HepG2 (cell line): ENCODE results near the gene TRDN. TPM values are rescaled to one million over a fixed set of nuclear protein-coding genes. Genes with fewer than 3 reads are reported as not detected.

Experiments
- ATAC-seq: fragments of 200-7000 bp; cut with Tn5 transposase; 3 replicates; pipeline ENCODE4 v1.9.1; 2020; ENCODE audit warnings: mild to moderate bottlenecking, moderate library complexity
- BruUV-seq: library from RNA; stranded (reverse); fragments of 400-500 nt; replicated peaks from 2 replicates; lab custom pipeline; 2021; lab: Mats Ljungman, UMichigan
- CTCF ChIA-PET: fragments of 300-600 bp; formaldehyde crosslinking; extraction: SDS; loops from one replicate; lab custom pipeline; 2021; ENCODE audit warnings: low total read pairs, inconsistent platforms, low intra/inter-chr PET ratio; lab: Yijun Ruan, JAX
- POLR2A ChIA-PET: fragments of 350-600 bp; sonication (Branson Sonifier 250); formaldehyde crosslinking; loops from one replicate; lab custom pipeline; 2020; ENCODE audit warnings: antibody characterized with exemption, inconsistent platforms; lab: Yijun Ruan, JAX
- DNase-seq: peaks from one replicate; pipeline ENCODE4 v3.0.0-alpha.2; 2015; ENCODE audit warnings: low spot score
- FAIRE-seq: peaks from 3 replicates; lab custom pipeline; 2011; peaks lifted over from hg19 to GRCh38; lab: Jason Lieb, UNC
- H2AFZ ChIP-seq: one replicate; pipeline ENCODE4 v1.6.1; 2011; ENCODE audit warnings: low read length, inconsistent platforms
- H3K27ac ChIP-seq: fragments of 300-600 bp; 3 replicates; pipeline ENCODE4 v1.8.0; 2011; ENCODE audit warnings: mixed run types, mild to moderate bottlenecking, mixed read lengths, low read length, inconsistent platforms; ENCODE audit not compliant: insufficient read depth; ENCODE audit errors: extremely low read length
- H3K27me3 ChIP-seq, 2 experiments: fragments of 200-600 bp in 1 of 2; 2 replicates in 1 of 2; 3 replicates in 1 of 2; pipeline versions ENCODE4 v1.6.0 to v1.8.0; 2011; ENCODE audit warnings: low read length in 2 of 2, mild to moderate bottlenecking in 2 of 2, moderate library complexity in 2 of 2, inconsistent platforms in 1 of 2; ENCODE audit not compliant: insufficient read depth in 2 of 2, control insufficient read depth in 1 of 2
- H3K36me3 ChIP-seq, 2 experiments: fragments of 200-600 bp in 1 of 2; replicated peaks in 1 of 2; 2 replicates in 1 of 2; 3 replicates in 1 of 2; pipeline versions ENCODE4 v1.5.1 to v1.8.0; 2011; ENCODE audit warnings: low read length in 2 of 2, inconsistent platforms in 1 of 2; ENCODE audit not compliant: insufficient read depth in 2 of 2, control insufficient read depth in 1 of 2
- H3K4me1 ChIP-seq: 2 replicates; pipeline ENCODE4 v1.5.1; 2012; ENCODE audit warnings: low read length, inconsistent platforms; ENCODE audit not compliant: insufficient read depth
- H3K4me2 ChIP-seq: 2 replicates; pipeline ENCODE4 v1.6.0; 2011; ENCODE audit warnings: low read depth, low read length, inconsistent platforms
- H3K4me3 ChIP-seq, 3 experiments: fragments of 200-600 bp in 1 of 3; sonication (generic), shearing (Covaris generic) in 1 of 3; replicated peaks in 1 of 3; 2 replicates each; pipeline ENCODE4 v1.5.1; 2011 to 2016; ENCODE audit warnings: low read length in 3 of 3, inconsistent platforms in 2 of 3, low read depth in 2 of 3, mild to moderate bottlenecking in 2 of 3, control low read depth in 1 of 3, mixed read lengths in 1 of 3; ENCODE audit not compliant: insufficient read depth in 1 of 3
- H3K79me2 ChIP-seq: one replicate; pipeline ENCODE4 v1.6.1; 2011; ENCODE audit warnings: low read length, inconsistent platforms; ENCODE audit not compliant: insufficient read depth
- H3K9ac ChIP-seq: 2 replicates; pipeline ENCODE4 v1.6.0; 2011; ENCODE audit warnings: mild to moderate bottlenecking, low read depth, low read length, inconsistent platforms; ENCODE audit not compliant: insufficient read depth
- H3K9me3 ChIP-seq: 2 replicates; pipeline ENCODE4 v1.5.1; 2012; ENCODE audit warnings: mild to moderate bottlenecking, low read length
- H4K20me1 ChIP-seq: 2 replicates; pipeline ENCODE4 v1.6.0; 2011; ENCODE audit warnings: inconsistent platforms, mild to moderate bottlenecking, low read length, moderate library complexity; ENCODE audit not compliant: insufficient read depth
- KLF12 ChIP-seq: sonication (generic); formaldehyde crosslinking; IDR thresholded peaks from 2 replicates; pipeline ENCODE4 v1.4.0; 2020; ENCODE audit warnings: missing genetic modification reagents, borderline replicate concordance
- NFKBIZ ChIP-seq: IDR thresholded peaks from 2 replicates; pipeline ENCODE4 v1.6.1; 2018; ENCODE audit warnings: missing genetic modification reagents, missing compliant biosample characterization
- PAX8 ChIP-seq: sonication (generic); formaldehyde crosslinking; IDR thresholded peaks from 2 replicates; pipeline ENCODE4 v1.8.0; 2022; ENCODE audit warnings: mild to moderate bottlenecking, missing genetic modification reagents, borderline replicate concordance
- SKI ChIP-seq: fragments of 450-650 bp; IDR thresholded peaks from one replicate; pipeline ENCODE4 v1.6.1; 2018; ENCODE audit warnings: mild to moderate bottlenecking; ENCODE audit not compliant: partially characterized antibody
- SMC3 ChIP-seq: IDR thresholded peaks from 2 replicates; pipeline ENCODE4 v1.6.1; 2011; ENCODE audit warnings: low read length, improper control_type of control experiment
- TOPORS ChIP-seq: sonication (generic); formaldehyde crosslinking; IDR thresholded peaks from 2 replicates; pipeline ENCODE4 v1.8.0; 2023; ENCODE audit warnings: mild to moderate bottlenecking, missing genetic modification reagents
- ZNF121 ChIP-seq: sonication (generic); formaldehyde crosslinking; IDR thresholded peaks from 2 replicates; pipeline ENCODE4 v1.5.0; 2020; ENCODE audit warnings: mild to moderate bottlenecking, missing genetic modification reagents
- ZNF326 ChIP-seq: sonication (generic); formaldehyde crosslinking; IDR thresholded peaks from 2 replicates; pipeline ENCODE4 v1.4.0; 2020; ENCODE audit warnings: missing genetic modification reagents, borderline replicate concordance
- ZNF510 ChIP-seq: sonication (generic); formaldehyde crosslinking; IDR thresholded peaks from 2 replicates; pipeline ENCODE4 v1.4.0; 2020; ENCODE audit warnings: low read depth, mild to moderate bottlenecking, missing genetic modification reagents
- WGBS: methylation state at CpG from one replicate; pipeline ENCODE4 v1.1.6; 2017; ENCODE audit warnings: low lambda C conversion rate; 5-methylcytosine and 5-hydroxymethylcytosine counted together
- in situ Hi-C: cut with HindIII; loops from 2 replicates; pipeline ENCODE4 v1.10.0; 2017; ENCODE audit warnings: low pct_unique_long_range_greater_than_20kb; ENCODE audit not compliant: extremely low pct_ligation_motif_present
- intact Hi-C: fragments of 100-400 bp; cut with micrococcal nuclease; formaldehyde crosslinking; loops from one replicate; pipeline ENCODE4 v1.10.0; 2022; ENCODE audit not compliant: unreplicated experiment
- polyA plus RNA-seq, 8 experiments: library from polyadenylated mRNA; depleted of rRNA in 3 of 8; stranded (reverse) in 7 of 8; unstranded in 1 of 8; fragments of >200 nt; fragmentation: Illumina TruSeq in 4 of 8; extraction: Trizol in 4 of 8; gene quantifications; 2 replicates each; pipeline versions ENCODE4 v1.2.1 to v1.2.3, GENCODE V29; 2011 to 2016; ENCODE audit warnings: low read depth in 4 of 8, missing spikeins in 1 of 8, mixed read lengths in 1 of 8; ENCODE audit not compliant: insufficient read depth in 1 of 8
- total RNA-seq, 5 experiments: library from RNA; depleted of rRNA; stranded (reverse); fragments of >200 nt; fragmentation: Illumina TruSeq; extraction: Trizol; gene quantifications; 2 replicates each; pipeline ENCODE4 v1.2.3, GENCODE V29; 2016; ENCODE audit warnings: low read depth in 1 of 5
- TF ChIP-seq, protein P1 (sequence below): sonication (generic); formaldehyde crosslinking; conservative IDR thresholded peaks from 2 replicates; pipeline ENCODE4 v1.8.1; 2023; ENCODE audit warnings: missing genetic modification reagents
- TF ChIP-seq, protein P2 (sequence below): sonication (generic); formaldehyde crosslinking; IDR thresholded peaks from 2 replicates; pipeline ENCODE4 v1.5.0; 2020; ENCODE audit warnings: mild to moderate bottlenecking, missing genetic modification reagents

TRDN gene
- total and polyA plus RNA-seq, 2 of the 13 experiments (the other 11 are each of a cell fraction or from before 2014, with no cell fraction given) = not detected

DNA sequence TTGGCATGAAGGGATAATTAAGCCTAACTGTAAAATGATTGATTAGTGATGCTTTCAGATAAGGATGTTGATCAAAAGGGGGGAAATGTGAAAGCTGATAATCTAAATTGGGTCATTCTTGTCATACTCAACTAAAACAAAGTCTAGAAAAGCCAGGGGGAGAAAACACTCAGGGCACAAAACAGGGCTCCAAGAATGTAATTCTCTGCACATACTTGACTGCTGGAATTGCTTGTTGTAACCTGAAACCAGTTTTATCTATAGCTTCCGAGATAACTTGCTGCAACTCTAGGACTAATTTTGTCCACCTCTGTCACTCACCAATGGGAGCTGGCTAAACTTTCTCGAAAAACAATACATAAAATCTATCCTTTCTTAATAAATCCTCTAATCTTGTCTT, 330.4 kb downstream of the TRDN start:
- Histone ChIP-seq H3K27me3 (no peaks in the 10 kb centered on the region), H3K9ac (no peak overlapping the region), H3K36me3 (no peaks in the 10 kb centered on the region), H3K4me1 (no peaks in the 10 kb centered on the region), H4K20me1 (no peaks in the 10 kb centered on the region), H3K9me3 (peaks cover 14% of the 10 kb centered on the region), H3K79me2 (no peaks in the 10 kb centered on the region), H3K27ac (no peak overlapping the region), H3K4me2 (no peak overlapping the region), H2AFZ (no peak overlapping the region), H3K4me3 (no peak overlapping the region)
- WGBS = 0% methylated on average over 2 of the region's 2 CpGs
- no peak for DNase-seq
- ATAC-seq = no peak
- ChIA-PET POLR2A (no interaction called here), CTCF (no interaction called here)
- no peak for FAIRE-seq
- intact Hi-C loops (no loop called here), in situ Hi-C loops (loop anchor here (25.0 kb wide), 1 partner anchor 569 kb away; no protein-coding TSS in a partner anchor)
- BruUV-seq = no TSS peak
- TF ChIP-seq NFKBIZ (CRISPR knock-in tag) (no peak), ZNF121 (CRISPR knock-in tag) (no peak)
- TF ChIP-seq, protein P1, sequence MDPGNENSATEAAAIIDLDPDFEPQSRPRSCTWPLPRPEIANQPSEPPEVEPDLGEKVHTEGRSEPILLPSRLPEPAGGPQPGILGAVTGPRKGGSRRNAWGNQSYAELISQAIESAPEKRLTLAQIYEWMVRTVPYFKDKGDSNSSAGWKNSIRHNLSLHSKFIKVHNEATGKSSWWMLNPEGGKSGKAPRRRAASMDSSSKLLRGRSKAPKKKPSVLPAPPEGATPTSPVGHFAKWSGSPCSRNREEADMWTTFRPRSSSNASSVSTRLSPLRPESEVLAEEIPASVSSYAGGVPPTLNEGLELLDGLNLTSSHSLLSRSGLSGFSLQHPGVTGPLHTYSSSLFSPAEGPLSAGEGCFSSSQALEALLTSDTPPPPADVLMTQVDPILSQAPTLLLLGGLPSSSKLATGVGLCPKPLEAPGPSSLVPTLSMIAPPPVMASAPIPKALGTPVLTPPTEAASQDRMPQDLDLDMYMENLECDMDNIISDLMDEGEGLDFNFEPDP = no peak

DNA sequence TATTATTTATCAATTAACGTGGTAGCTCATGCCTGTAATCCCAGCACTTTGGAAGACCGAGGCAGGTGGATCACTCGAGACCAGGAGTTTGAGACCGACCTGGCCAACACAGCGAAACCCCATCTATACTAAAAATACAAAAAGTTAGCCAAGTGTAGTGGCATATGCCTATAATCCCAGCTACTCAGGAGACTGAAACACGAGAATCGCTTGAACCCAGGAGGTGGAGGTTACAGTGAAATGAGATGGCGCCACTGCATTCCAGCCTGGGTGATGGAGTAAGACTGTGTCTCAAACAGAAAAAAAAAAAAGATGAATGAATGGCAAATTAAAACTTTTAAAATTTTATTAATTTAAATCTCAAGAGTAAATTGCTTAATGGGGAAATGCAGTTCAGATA, 341.1 kb downstream of the TRDN start:
- Histone ChIP-seq H2AFZ (no peak overlapping the region), H3K4me3 (no peak overlapping the region), H3K9me3 (peaks cover 40% of the 10 kb centered on the region), H3K4me2 (no peak overlapping the region), H3K27ac (no peak overlapping the region), H4K20me1 (no peaks in the 10 kb centered on the region; the same call in 1 of the 2 replicates), H3K4me1 (no peaks in the 10 kb centered on the region), H3K27me3 (no peaks in the 10 kb centered on the region), H3K79me2 (no peaks in the 10 kb centered on the region), H3K9ac (no peak overlapping the region), H3K36me3 (no peaks in the 10 kb centered on the region)
- DNase-seq = no peak
- ChIA-PET POLR2A (no interaction called here), CTCF (no interaction called here)
- intact Hi-C loops (no loop called here), in situ Hi-C loops (no loop called here)
- BruUV-seq = no TSS peak
- no peak for ATAC-seq
- TF ChIP-seq ZNF510 (CRISPR knock-in tag) = no peak
- no peak for TF ChIP-seq SMC3
- no peak for TF ChIP-seq KLF12
- TF ChIP-seq TOPORS (CRISPR knock-in tag) = no peak
- TF ChIP-seq ZNF326 (CRISPR knock-in tag) = no peak
- TF ChIP-seq SKI = no peak
- no peak for TF ChIP-seq PAX8
- TF ChIP-seq, protein P2, sequence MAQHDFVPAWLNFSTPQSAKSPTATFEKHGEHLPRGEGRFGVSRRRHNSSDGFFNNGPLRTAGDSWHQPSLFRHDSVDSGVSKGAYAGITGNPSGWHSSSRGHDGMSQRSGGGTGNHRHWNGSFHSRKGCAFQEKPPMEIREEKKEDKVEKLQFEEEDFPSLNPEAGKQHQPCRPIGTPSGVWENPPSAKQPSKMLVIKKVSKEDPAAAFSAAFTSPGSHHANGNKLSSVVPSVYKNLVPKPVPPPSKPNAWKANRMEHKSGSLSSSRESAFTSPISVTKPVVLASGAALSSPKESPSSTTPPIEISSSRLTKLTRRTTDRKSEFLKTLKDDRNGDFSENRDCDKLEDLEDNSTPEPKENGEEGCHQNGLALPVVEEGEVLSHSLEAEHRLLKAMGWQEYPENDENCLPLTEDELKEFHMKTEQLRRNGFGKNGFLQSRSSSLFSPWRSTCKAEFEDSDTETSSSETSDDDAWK (CRISPR knock-in tag) = no peak
- no peak for FAIRE-seq
- WGBS = 13% methylated on average over 8 of the region's 8 CpGs
